GM20431 (cell line): ENCODE results near the gene ANP32A.
"Not testable (repeated sequence)": the region's sequence is repeated elsewhere in the genome, so short reads cannot be mapped to it uniquely, and the experiment has no call there.

Experiments
- in situ Hi-C: fragments of 300-500 bp; cut with MseI, MboI; formaldehyde crosslinking; loops from one replicate; pipeline ENCODE4 v1.15.0; 2020; ENCODE audit warnings: low sequenced_read_pairs; ENCODE audit not compliant: unreplicated experiment

Gene ANP32A

DNA sequence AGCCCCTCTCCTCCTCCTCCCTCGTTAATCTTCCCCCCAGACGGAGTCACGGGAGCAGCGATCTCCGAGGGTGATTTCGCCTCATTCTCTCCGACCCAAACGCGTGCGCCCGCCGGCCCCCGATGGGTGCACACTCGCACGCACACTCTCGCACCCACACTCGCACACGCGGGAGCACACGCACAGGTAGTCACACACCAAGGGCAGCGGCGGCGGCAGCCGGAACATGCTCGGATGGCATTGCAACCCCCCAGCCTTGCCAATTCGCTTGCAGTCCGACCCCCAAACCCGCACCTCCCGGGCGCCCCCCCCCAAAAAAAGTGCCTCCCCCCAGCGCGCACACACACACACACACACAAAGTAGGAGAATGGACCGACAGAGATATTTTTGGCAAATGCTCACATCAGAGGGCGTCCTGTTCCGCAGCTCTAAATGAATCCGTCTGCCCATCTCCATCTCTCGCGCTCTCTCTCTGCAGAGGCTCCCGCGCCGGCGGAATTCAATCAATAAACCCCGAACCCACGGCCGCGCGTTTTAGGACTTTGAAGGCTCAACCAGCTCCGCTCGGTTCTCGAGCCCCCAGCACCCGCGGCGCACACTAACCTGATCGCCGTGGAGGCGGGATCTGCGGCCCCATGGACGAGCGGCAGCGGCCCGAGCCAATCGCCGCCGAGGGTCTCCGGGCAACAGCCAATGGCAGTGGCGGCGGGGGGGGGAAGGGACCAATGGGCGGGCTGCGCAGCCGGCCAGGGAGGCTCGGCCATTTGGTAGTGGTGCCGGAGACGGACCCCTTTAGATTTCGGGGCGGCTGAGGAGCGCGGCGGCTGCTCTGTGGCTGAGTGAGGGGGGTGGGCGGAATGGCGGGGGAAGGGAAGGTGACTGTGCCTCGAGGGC, at the start of gene ANP32A:
ANP32A (minus strand) TSS at position 601 of the 895 bp plus-strand sequence; CDS start at position 457, 144 bp downstream.
- in situ Hi-C loops, result no loop called here

DNA sequence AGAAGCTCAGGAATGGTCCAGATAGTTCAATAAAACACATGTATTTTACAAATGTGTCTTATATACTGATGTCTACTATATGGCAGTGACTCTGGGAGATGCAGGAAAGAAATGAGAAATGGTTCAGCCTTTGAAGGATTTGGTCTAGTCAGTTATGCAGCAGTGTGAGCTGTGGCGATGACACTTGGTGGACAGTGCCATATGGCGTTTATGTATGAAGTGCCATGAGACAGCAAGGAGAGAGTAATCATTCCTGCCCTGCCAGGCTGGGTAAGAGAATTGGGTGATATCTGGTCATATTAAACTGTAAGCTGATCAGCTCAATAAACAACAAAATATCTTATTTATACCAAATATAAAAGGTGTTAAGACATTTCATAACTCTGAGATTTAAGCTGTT, 47.6 kb upstream of the ANP32A start:
- in situ Hi-C loops, result no loop called here

DNA sequence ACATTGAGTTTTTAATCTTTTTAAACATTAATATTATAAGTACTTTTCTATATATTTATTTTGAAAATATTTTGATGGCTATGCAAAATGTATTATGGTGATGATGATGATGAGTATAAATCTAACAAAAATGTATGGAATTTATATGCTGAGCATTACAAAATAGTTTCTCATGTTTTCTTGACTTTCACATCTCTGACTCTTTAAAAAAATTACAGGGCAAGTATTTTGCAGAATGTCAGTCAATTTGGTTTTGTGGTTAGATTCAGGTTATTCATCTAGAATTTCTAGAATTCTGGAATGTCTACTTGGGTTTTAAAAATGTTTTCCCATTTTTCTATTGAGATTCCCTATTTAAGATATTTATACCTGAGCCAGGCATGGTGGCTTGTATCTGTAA, 41.7 kb upstream of the ANP32A start:
- in situ Hi-C loops, result no loop called here

DNA sequence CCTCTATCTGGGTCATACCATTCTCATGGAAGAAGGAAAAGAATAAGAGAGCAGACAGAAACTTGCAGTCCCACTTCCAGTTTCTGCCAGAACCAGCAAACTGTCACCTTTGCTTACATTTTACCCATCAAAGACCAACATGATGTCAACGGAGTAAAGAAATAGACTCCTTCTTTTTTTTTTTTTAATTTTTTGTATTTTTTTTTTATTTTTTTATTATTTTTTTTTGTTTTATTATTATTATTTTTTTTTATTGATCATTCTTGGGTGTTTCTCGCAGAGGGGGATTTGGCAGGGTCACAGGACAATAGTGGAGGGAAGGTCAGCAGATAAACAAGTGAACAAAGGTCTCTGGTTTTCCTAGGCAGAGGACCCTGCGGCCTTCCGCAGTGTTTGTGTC, 38.0 kb upstream of the ANP32A start:
- in situ Hi-C loops, result not testable (repeated sequence)

DNA sequence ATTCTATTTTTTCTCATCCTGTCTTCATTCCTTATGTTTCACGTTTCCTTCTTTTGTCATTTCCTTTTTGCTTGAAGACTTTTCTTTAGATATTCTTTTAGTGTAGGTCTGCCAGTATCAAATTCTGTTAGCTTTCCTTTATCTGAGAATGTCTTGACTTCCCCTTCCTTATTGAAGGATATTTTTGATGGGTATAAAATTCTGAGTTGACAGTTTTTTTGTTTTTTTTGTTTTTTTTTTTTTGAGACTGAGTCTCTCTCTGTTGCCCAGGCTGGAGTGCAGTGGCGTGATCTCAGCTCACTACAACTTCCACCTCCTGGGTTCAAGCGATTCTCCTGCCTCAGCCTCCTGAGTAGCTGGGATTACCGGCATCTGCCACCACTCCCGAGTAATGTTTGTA, 36.7 kb upstream of the ANP32A start:
- in situ Hi-C loops, result not testable (repeated sequence)

DNA sequence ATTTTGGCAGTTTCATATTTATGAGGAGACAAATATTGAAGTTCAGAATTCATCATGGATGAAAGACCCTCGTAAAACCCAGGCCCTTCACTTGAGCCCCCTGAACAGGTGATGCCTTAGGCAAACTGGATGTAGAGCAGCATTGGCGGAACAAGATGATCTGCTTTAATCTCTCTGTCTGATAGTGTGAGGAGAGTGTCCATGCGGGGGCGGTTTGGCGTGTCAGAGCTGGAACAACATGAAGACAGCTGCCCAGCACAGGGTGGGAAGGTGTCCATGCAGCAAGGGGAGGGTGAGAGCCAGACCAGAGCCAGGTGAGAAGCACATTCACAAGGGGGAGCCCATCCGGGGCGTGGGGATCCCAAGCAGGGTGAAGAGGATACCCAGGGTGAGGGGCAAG, 31.8 kb upstream of the ANP32A start:
- in situ Hi-C loops, result no loop called here

DNA sequence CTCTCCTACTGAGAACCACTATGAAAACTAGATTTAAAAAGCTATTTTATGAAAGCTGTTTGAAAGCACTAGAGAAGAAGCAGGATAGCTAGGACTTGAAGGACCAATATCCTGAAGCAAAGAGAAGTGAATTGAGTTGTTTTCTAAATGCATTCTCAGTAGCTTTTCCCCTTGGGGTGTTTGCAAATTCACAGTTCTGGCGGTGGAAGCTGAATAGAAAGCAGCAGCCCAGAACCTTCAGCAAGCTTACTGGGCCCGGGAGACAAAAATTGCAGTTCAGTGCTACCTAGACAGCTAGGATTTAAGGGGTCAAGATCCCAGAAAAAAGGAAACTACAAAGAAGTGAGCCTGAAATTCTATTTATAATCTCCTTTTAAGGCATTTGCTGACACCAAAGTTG, 31.3 kb upstream of the ANP32A start:
- in situ Hi-C loops, result no loop called here

DNA sequence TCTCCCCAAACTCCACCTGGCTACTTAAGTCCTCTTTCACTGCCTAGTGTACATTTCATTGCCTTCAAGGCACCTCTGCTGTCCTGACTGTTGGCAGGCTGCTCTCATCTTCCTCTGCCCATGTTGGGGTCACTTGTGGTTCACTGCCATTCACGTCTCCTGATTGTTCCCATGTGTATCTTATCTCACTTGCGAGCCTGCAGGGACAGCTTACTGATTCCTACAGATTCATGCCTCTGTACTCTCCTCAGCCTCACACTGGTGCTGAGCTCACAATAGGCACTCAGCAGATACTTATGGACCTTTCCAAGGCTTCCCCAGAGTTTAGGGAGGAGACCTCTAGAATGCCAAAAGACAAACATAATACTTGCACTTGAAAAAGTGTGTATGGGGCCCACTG, 28.8 kb upstream of the ANP32A start:
- in situ Hi-C loops, result no loop called here

DNA sequence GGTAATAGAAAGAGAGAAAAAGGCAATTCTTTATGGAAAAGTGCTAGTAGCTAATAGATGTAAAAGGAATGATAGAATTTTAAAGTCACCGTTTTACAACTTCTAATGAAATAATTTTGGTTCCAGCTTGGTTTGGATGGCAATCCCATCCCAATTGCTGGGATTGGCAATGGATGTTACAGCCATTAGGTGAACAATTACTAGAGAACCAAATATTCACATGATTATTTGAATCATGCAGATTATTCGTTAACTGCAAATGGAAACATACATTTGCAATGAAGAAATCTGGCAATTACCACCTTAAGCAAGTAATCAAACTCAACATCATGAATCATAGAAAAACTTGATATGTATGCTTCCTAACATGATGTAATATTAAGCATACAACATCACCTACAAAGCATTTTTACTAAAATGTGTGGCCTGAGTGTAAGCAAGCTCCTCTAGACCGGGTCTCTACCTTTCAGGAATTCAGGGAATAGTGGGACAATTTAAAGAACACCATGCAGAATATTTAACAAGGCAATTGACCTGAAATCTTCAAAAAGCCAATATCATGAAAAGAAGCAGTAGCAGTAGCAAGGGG, 26.2 kb upstream of the ANP32A start:
- in situ Hi-C loops, result no loop called here

DNA sequence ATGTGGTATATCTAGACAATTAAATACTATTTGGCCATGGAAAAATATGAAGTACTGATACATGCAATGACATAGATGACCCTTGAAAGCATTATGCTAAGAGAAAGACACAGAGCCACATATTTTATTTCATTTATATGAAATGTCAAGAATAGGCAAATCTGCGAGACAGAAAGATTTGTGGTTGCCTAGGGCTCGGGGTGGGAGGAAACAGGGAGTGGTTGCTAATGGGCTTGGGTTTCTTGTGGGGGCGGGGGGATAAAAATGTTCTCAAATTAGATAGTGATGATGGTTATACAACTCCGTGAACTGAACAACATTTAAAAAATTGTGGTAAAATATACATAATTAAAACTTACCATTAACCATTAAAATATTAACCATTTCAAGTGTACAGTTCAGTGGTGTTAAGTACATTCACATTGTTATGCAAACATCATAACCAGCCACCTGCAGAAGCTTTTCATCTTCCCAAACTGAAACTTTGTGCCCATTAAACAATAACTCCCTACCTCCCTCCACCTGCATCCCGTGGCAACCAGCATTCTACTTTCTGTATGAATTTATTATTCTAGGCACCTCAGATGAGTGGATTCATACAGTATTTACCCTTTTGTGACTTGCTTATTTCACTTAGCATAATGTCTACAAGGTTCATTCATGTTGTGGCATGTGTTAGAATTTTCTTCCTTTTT, 24.3 kb upstream of the ANP32A start:
- in situ Hi-C loops, result no loop called here

DNA sequence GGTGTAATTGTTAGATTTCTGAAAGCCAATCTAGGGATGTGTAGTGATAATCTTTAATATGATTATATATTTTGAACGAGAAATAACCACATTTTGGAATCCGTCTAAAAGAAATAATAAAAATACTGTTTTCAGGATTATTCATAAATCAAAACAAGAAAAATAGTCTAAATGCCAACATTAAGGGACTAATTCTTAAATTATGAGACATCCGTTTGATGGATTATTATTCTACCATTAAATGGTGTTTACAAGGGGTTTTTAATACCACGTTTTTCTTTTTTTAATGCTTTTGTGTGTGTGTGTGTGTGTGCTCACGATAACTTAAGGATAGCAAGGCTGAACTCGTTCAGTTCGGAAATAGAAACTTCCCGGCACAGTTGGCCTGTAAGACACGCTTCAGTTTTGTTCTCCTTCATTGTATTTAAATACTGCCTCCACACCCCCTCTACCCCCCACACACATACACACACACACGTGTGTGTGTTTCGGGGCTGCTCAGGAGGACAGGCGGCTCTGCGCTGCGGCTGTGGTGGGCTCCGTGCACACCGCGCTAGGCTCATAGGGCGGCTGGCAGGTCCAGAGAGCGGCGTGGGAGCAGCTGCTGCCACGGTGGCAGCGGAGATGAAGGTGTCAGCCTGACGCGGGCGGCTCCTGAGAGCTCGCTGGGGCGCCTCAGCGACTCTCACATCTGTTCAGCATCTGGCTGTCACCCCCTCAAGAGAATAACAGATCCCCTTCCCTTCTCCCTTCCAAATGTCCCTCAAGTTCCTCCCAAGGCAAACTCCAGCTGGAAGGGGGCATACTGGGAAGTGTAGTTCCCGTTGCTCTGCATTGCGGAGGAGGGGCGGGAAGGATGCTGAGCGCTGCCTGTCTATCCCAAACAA, 23.0 kb upstream of the ANP32A start:
- in situ Hi-C loops, result no loop called here

DNA sequence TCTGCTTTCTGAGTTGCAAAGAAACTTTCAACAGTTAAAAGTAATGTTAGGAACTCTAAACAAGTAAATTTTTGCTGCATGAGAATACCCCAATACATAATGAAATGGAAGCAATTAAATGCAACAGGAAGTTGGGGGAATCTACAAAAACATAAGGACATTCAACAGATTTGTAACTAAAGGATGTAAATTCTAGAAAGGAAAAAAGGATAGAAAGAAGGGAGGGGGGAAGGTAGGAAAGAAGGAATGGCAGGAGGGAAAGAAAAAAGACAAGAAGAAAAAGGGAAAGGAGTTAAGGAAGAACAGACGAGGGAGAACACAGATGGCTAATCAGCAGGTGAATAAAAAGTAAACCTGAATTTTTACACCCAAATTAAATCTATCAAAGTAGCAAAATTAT, 22.3 kb upstream of the ANP32A start:
- in situ Hi-C loops, result no loop called here

DNA sequence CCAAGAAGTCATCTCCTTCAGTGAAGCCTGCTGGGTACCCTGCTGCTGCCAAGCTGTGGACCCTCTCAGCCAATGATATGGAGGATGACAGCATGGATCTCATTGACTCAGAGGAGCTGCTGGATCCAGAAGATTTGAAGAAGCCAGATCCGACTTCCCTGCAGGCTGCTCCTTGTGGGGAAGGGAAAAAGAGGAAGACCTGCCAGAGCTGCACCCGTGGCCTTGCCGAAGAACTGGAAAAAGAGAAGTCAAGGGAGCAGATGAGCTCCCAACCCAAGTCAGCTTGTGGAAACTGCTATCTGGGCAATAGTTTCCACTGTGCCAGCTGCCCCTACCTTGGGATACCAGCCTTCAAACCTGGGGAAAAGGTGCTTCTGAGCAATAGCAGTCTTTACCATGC, 13.7 kb upstream of the ANP32A start:
- in situ Hi-C loops, result no loop called here

DNA sequence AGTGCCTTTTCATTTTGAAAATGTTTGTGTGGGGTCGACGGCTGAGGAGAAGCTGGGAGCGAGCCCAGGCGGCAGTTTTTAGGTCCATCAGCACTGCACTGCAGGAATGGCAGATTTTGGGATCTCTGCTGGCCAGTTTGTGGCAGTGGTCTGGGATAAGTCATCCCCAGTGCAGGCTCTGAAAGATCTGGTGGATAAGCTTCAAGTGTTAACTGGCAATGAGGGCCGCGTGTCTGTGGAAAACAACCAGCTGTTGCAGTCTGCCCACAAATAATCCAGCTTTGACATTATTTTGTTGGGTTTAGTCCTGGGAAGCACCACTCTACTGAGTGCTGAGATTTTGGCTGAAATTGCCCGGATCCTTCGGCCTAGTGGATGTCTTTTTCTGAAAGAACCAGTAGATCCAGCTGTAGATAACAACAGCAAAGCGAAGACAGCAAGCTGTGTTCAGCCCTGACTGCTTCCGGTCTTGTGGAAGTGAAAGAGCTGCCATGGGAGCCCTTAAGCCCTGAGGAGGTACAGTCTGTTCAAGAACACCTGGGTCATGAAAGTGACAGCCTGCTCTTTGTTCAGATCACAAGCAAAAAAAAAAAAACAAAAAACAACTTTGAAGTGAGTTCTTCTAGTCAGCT, 13.1 kb upstream of the ANP32A start:
- in situ Hi-C loops, result no loop called here

DNA sequence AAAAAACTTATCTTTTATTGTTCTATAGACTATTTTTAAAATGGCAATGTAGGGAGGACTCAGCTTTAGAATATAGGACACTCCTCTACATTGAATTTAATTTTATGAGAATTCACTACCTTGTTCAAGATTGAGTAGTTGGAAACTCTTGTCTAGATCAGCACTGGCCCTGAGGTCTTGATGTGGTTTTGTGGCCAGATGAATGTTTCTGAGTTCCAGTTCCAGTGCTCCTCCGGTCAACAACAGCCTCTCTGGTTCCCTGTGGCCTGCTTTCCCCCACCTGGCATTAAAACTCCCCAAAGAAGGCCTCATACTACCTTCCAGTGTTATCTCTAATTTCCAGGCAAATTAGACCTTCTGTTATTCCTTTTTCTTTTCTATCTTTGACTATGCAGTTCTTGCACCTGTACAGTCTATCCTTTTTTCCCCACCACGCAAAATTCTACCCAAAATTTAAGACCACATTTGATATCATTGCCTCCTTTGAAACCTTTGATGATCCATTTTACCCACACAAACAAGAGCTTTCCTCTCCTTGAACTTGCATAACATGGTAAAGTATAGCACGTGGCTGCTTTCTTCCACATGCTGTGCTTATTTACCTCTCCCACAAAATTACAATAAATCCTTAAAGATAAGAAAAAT, 9.6 kb upstream of the ANP32A start:
- in situ Hi-C loops, result no loop called here

DNA sequence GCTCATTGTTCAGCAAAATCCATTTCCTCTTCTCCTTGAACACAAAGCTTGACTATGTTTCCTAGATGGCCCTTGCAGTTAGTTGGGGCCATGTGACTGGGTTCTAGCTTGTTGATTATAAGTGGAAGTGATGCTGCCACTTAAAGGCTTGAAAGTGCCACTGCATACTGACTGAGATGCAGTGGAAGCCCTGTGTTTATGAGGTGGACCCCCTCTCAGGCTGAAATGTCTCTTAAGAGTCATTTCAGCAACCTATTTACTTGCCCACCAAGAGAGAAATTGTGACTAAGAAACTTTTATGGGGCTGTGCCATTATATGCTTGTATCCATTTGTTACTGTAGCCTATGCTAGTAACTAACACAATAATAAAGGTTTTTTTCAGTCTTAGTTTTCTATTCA, 8.4 kb upstream of the ANP32A start:
- in situ Hi-C loops, result no loop called here

DNA sequence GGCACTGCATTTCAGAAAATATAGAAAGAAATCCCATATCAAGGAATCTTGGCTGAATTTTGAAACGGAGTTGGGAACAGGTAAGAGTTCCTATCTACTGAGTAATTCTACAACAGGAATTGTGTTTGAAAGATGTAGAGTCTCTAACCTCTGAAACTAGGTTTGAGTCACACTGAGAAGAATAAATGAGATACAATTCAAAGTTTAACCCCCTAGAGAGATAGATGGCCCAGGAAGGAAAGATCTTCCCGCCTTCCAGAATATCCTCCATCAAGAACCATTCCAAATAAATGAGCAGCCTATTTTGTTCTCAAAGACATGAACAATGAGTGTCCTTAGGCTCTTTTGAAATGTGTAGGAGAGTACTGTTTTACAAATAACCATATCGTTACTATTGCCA, 2.9 kb upstream of the ANP32A start:
- in situ Hi-C loops, result no loop called here

DNA sequence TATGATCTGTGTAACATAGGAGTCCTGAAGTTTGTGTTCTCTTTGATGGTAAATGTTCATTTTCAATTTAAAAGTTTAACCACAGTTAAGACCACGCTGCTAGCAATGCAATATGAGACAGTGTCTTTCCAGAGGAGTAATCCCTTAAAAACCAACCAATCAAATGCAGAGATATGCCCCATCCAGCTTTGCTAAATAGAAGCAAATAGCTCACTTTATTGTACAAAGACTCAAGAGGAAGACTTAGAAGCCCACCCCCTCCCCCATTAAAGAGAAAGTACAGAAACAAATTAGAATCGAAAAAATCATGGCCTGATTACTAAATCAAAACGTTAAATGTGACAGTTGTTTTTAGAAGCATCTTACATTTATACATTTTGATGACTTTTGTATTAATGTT, 2.1 kb upstream of the ANP32A start:
- in situ Hi-C loops, result no loop called here

DNA sequence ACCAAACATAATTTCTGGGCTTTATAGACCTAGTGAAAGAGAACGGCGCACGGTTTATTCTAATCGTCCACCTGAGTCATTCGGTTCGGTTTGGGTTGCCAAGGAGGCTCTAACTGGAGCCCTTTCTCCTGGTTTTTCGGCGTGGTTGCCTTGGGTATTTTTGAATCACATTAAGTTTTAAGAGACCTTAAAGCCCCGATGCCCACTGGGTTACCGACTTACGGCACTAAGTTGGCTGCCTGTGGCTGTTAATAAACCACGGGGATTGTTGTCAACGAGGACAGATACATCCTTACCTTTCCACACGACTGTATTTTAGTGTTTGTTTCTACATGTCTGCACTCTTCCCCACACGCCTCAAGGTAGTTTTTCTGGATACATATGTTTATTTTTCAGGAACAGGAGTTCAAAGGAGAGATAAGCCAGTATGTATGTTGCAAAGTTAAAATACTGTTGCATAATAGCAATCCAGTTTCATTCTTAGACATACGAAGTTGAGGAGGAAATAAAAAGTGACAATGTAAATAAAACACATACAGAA, 1.2 kb upstream of the ANP32A start:
- in situ Hi-C loops, result no loop called here
